Activated B cell treated with CpG ODN at 0.5 μM for 24 hours (primary cell): ENCODE data around the gene C14orf180. TPM values are rescaled to one million over a fixed set of nuclear protein-coding genes. Genes with fewer than 3 reads are reported as not detected.

Experiments
- ATAC-seq: fragments of 200-7000 bp; cut with Tn5 transposase; one replicate; pipeline ENCODE4 v1.10.0; 2021; ENCODE audit warnings: low read depth, mild to moderate bottlenecking, moderate library complexity
- CTCF ChIA-PET: fragments of 350-600 bp; sonication (Branson Sonifier 250); formaldehyde crosslinking; loops from one replicate; lab custom pipeline; 2021; ENCODE audit warnings: antibody characterized with exemption; lab: Charles Lee
- POLR2A ChIA-PET: fragments of 350-600 bp; sonication (Branson Sonifier 250); formaldehyde crosslinking; loops from one replicate; lab custom pipeline; 2021; ENCODE audit warnings: antibody characterized with exemption; lab: Charles Lee
- DNase-seq: peaks from one replicate; pipeline ENCODE4 v3.0.0; 2022
- H3K27ac Mint-ChIP-seq: one replicate; pipeline ENCODE4 v1.8.0; 2020; ENCODE audit warnings: mixed read lengths
- H3K27me3 Mint-ChIP-seq: one replicate; pipeline ENCODE4 v1.8.0; 2021; ENCODE audit warnings: mixed read lengths
- H3K36me3 Mint-ChIP-seq: one replicate; pipeline ENCODE4 v1.8.0; 2021; ENCODE audit warnings: low read depth, mixed read lengths
- H3K4me1 Mint-ChIP-seq: one replicate; pipeline ENCODE4 v1.8.0; 2021; ENCODE audit warnings: mixed read lengths
- H3K4me3 Mint-ChIP-seq: one replicate; pipeline ENCODE4 v1.8.0; 2020; ENCODE audit warnings: mild to moderate bottlenecking, mixed read lengths
- H3K9me3 Mint-ChIP-seq: one replicate; pipeline ENCODE4 v1.8.0; 2020; ENCODE audit warnings: mixed read lengths
- intact Hi-C: fragments of 100-400 bp; cut with micrococcal nuclease; formaldehyde crosslinking; loops from one replicate; pipeline ENCODE4 v1.15.1; 2024
- total RNA-seq: library from RNA; stranded (reverse); gene quantifications from 2 replicates; pipeline ENCODE4 v1.2.3, GENCODE V29; 2022
- TF ChIP-seq, protein P1 (sequence below): fragments of 200-600 bp; IDR thresholded peaks from one replicate; pipeline ENCODE4 v1.8.0; 2022; ENCODE audit warnings: antibody characterized with exemption, mild to moderate bottlenecking

Gene C14orf180
- total RNA-seq, 1 donor from 2014 or later = not detected

DNA sequence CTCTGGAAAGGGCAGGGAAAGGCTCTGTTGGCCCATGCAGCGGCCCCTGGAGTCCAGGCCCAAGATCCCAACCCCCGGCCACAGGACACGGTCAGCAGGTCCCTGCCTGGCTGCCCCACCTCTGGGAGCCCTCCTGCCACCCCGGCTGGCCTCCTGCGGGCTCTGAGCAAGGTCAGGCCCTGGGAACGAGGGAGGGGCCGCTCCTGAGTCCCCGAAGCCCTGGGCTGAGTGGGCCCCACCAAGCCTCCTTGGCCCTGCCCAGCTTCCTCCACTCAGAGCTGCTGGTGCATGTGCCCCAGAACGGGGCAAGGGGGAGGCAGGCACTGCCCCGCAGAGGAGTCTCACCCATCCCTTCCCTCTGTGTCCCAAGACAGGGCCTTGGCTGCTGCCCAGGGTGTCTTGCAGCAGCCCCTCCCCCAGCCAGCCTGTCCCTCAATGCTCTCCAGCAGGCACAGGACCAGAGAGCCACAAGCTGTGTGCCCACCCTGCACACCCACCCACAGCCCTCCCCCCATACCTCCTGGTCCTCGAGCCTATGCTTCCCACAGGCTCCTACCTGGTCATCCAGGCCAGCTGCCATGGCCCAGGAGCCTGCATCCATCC is 7.4 kb upstream of the C14orf180 start:
- peaks cover 5% of the 10 kb centered on the region for H3K27me3 Mint-ChIP-seq
- no peak for DNase-seq
- POLR2A ChIA-PET = no interaction called here
- no peaks in the 10 kb centered on the region for H3K36me3 Mint-ChIP-seq
- no peaks in the 10 kb centered on the region for H3K9me3 Mint-ChIP-seq
- ATAC-seq = no peak
- no peak overlapping the region for H3K27ac Mint-ChIP-seq
- CTCF ChIA-PET = no interaction called here
- no peaks in the 10 kb centered on the region for H3K4me1 Mint-ChIP-seq
- TF ChIP-seq, protein P1, sequence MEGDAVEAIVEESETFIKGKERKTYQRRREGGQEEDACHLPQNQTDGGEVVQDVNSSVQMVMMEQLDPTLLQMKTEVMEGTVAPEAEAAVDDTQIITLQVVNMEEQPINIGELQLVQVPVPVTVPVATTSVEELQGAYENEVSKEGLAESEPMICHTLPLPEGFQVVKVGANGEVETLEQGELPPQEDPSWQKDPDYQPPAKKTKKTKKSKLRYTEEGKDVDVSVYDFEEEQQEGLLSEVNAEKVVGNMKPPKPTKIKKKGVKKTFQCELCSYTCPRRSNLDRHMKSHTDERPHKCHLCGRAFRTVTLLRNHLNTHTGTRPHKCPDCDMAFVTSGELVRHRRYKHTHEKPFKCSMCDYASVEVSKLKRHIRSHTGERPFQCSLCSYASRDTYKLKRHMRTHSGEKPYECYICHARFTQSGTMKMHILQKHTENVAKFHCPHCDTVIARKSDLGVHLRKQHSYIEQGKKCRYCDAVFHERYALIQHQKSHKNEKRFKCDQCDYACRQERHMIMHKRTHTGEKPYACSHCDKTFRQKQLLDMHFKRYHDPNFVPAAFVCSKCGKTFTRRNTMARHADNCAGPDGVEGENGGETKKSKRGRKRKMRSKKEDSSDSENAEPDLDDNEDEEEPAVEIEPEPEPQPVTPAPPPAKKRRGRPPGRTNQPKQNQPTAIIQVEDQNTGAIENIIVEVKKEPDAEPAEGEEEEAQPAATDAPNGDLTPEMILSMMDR = no peak
- H3K4me3 Mint-ChIP-seq = no peak overlapping the region
- intact Hi-C loops = no loop called here

DNA sequence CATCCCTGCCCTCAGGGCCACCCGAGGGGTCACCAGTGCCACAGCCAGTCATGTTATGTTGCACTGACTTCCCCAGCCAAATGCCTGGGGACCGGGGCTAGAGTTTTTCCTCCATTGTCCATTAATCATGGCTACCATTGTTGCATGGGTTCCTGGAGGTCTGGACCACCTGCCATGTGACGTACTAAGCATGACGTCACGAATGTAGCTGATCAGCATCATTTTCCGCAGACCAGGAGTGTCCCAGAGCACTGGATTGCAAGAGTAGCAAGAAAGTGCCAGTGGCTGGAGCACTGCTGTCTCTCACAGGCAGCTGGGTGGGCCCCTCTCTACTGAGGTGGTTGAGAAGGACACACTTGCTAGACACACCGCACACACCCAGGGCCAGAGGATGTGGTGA is 6.9 kb upstream of the C14orf180 start:
- ChIA-PET CTCF (no interaction called here), POLR2A (no interaction called here)
- Mint-ChIP-seq H3K4me1 (no peaks in the 10 kb centered on the region), H3K36me3 (no peaks in the 10 kb centered on the region), H3K9me3 (no peaks in the 10 kb centered on the region), H3K4me3 (no peak overlapping the region), H3K27me3 (peaks cover 3% of the 10 kb centered on the region), H3K27ac (no peak overlapping the region)
- TF ChIP-seq, protein P1 = no peak
- intact Hi-C loops = no loop called here
- no peak for DNase-seq
- no peak for ATAC-seq

DNA sequence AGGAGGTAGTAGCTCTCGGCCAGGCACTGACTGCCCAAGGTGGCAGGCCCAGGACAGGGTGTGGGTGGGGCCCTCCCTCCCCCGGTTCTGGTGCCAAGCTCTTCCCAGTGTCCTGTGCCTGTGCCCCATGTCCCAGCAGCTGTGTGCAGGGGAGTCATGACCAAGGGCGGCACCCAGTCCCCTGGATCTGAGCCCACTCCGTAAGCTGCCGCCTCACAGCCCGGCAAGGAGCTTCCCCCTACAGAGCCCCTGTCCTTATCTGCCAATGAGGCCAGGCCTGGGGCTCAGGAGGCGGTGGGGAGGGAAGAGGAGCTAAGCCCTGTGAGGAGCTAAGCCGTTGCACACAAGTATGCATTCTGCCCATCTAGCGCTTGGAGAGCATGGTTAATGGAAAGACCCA is 5.6 kb upstream of the C14orf180 start:
- no peak overlapping the region for H3K27ac Mint-ChIP-seq
- no peak overlapping the region for H3K4me3 Mint-ChIP-seq
- intact Hi-C loops = no loop called here
- TF ChIP-seq, protein P1 = no peak
- ATAC-seq (no peak), DNase-seq (no peak)
- ChIA-PET CTCF (no interaction called here), POLR2A (no interaction called here)
- H3K9me3 Mint-ChIP-seq = no peaks in the 10 kb centered on the region
- no peaks in the 10 kb centered on the region for H3K4me1 Mint-ChIP-seq
- H3K27me3 Mint-ChIP-seq = peaks cover 3% of the 10 kb centered on the region
- H3K36me3 Mint-ChIP-seq = no peaks in the 10 kb centered on the region

DNA sequence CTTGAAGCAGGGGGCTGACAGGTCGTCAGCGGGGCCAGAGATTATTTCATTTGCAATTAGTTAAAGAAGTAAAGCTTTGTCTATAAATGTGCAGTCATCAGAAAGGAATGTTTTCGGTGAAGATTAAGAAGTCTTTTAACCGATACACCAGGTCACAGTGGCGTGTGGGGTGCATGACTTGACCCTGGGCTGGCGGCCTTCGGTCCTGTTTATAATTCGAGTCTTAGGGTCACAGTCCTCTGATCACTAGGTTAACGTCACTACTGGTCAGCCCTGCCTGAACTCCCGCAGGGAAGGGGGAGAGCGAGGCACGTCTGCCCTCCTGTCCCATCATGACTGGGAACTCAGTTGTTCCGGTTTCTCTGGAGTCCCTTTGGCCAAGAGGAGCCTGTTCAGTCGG is 5.0 kb upstream of the C14orf180 start:
- DNase-seq (no peak), ATAC-seq (no peak)
- ChIA-PET POLR2A (no interaction called here), CTCF (no interaction called here)
- Mint-ChIP-seq H3K4me3 (no peak overlapping the region), H3K27ac (no peak overlapping the region), H3K9me3 (no peaks in the 10 kb centered on the region), H3K27me3 (peaks cover under 1% of the 10 kb centered on the region), H3K36me3 (no peaks in the 10 kb centered on the region), H3K4me1 (no peaks in the 10 kb centered on the region)
- TF ChIP-seq, protein P1 = no peak
- intact Hi-C loops = no loop called here

DNA sequence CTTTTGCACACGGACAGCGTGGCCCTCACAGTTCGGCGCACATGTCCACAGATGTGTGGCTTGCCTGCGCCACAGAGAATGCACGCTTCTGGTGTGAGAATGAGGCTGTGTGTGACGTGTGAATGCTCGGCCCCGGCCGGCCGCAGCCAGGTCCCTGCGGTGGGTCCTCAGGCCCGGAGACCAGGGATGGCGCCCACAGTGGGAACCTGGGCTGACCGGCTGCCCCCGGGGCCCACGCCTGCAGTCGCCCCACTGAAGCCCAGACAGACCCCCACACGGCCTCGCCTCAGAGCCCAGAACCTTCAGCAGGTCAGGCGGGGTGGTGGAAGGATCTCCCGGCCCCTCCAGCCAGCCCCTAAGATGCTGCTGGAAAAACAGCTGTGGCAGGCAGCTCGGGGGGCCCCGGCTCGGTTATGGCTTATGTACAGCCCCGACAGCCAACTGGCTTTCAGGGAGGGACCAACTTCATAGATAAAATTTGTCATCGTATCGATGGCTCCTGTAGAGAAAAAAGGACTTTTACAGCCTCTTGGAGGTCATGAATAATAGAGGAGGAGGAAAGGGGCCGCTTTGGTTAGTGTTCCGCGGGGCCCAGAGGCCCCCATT is 4.5 kb upstream of the C14orf180 start:
- intact Hi-C loops = no loop called here
- ATAC-seq (no peak), DNase-seq (no peak)
- no peak overlapping the region for H3K4me3 Mint-ChIP-seq
- POLR2A ChIA-PET = no interaction called here
- H3K27ac Mint-ChIP-seq = no peak overlapping the region
- no peaks in the 10 kb centered on the region for H3K9me3 Mint-ChIP-seq
- TF ChIP-seq, protein P1 = no peak
- H3K27me3 Mint-ChIP-seq = no peaks in the 10 kb centered on the region
- H3K4me1 Mint-ChIP-seq = no peaks in the 10 kb centered on the region
- CTCF ChIA-PET = no interaction called here
- no peaks in the 10 kb centered on the region for H3K36me3 Mint-ChIP-seq
